Esophagus (tissue), 2 donors: ENCODE data around the gene CRACR2B. TPM values are rescaled to one million over a fixed set of nuclear protein-coding genes. Genes with fewer than 3 reads are reported as not detected.

ENCODE experiments used
- H3K27ac ChIP-seq, 2 donors: one replicate each; pipeline ENCODE4 v1.5.1; 2013; ENCODE audit warnings: low read depth in 2 of 2, mild to moderate bottlenecking in 2 of 2, inconsistent platforms in 1 of 2, low read length in 1 of 2, moderate library complexity in 1 of 2
- H3K27me3 ChIP-seq, 2 donors: one replicate each; pipeline ENCODE4 v1.6.1; 2013; ENCODE audit warnings: low read length in 2 of 2, control low read depth in 1 of 2, mild to moderate bottlenecking in 1 of 2; ENCODE audit not compliant: insufficient read depth in 2 of 2, control insufficient read depth in 1 of 2
- H3K36me3 ChIP-seq, 2 donors: one replicate each; pipeline ENCODE4 v1.6.1; 2013; ENCODE audit warnings: low read length in 1 of 2; ENCODE audit not compliant: control insufficient read depth in 2 of 2, insufficient read depth in 2 of 2
- H3K4me1 ChIP-seq, 2 donors: one replicate each; pipeline ENCODE4 v1.6.1; 2013; ENCODE audit warnings: low read length in 1 of 2; ENCODE audit not compliant: control insufficient read depth in 2 of 2, insufficient read depth in 2 of 2
- H3K4me3 ChIP-seq, 2 donors: one replicate each; pipeline ENCODE4 v1.5.1; 2013; ENCODE audit warnings: low read length in 2 of 2, mild to moderate bottlenecking in 2 of 2, low read depth in 1 of 2, moderate library complexity in 1 of 2
- H3K9me3 ChIP-seq, 2 donors: one replicate each; pipeline ENCODE4 v1.6.1; 2013; ENCODE audit warnings: mild to moderate bottlenecking in 2 of 2, low read depth in 1 of 2, low read length in 1 of 2, moderate library complexity in 1 of 2; ENCODE audit not compliant: control insufficient read depth in 2 of 2, insufficient read depth in 1 of 2
- WGBS, 2 donors: extraction: QIAGEN DNeasy Blood & Tissue Kit; methylation state at CpG; one replicate each; pipeline ENCODE4 v1.1.7; 2013; 5-methylcytosine and 5-hydroxymethylcytosine counted together
- polyA plus RNA-seq, 2 donors: library from polyadenylated mRNA; stranded (reverse); fragments of 200-250 nt; gene quantifications; one replicate each; pipeline ENCODE4 v1.2.3, GENCODE V29; 2013
- donor health status: healthy with polysubstance abuse.
- donor health status: Bipolar disorder and iron deficiency.

CRACR2B gene
- polyA plus RNA-seq, 2 donors, result 3.2 to 5.3 TPM

- Histone ChIP-seq H3K4me1 (no peaks in the 10 kb centered on the region), H3K36me3 (peaks cover 0 to 12% of the 10 kb centered on the region in 2 donors), H3K27me3 (no peaks in the 10 kb centered on the region), H3K4me3 (no peak overlapping the region), H3K9me3 (no peaks in the 10 kb centered on the region), H3K27ac (no peak overlapping the region)
- WGBS, 2 donors, result 24 to 25% methylated on average over 31 of the region's 31 CpGs
Measured at GRCh38 chr11:788953-789940, 38.5 kb upstream of the CRACR2B start.

- Histone ChIP-seq H3K4me1 (peaks cover 0 to 5% of the 10 kb centered on the region in 2 donors), H3K36me3 (peaks cover 0 to 12% of the 10 kb centered on the region in 2 donors), H3K9me3 (no peaks in the 10 kb centered on the region), H3K27ac (no peak within 1 kb of the TSS), H3K4me3 (no peak within 1 kb of the TSS), H3K27me3 (no peaks in the 10 kb centered on the region)
- WGBS, 2 donors, result 3 to 5% methylated on average over 40 to 44 of the region's 44 CpGs
Measured at GRCh38 chr11:789943-790342, 37.8 kb upstream of the CRACR2B start, which contains the start of gene CEND1. Gene CEND1, minus strand, starts transcription at chr11:790090. Its CDS starts 1,514 bp downstream, at chr11:788576.

- 67 to 68% methylated on average over 18 of the region's 18 CpGs for WGBS, 2 donors
- H3K4me3 ChIP-seq, result no peak overlapping the region
- H3K27me3 ChIP-seq, result no peaks in the 10 kb centered on the region
- peaks cover 2 to 14% of the 10 kb centered on the region in 2 donors for H3K4me1 ChIP-seq
- H3K36me3 ChIP-seq, result peaks cover 0 to 12% of the 10 kb centered on the region in 2 donors
- no peak overlapping the region for H3K27ac ChIP-seq
- H3K9me3 ChIP-seq, result no peaks in the 10 kb centered on the region
Measured at GRCh38 chr11:790721-791564, 36.8 kb upstream of the CRACR2B start.

- 93% methylated on average over 47 to 49 of the region's 49 CpGs for WGBS, 2 donors
Measured at GRCh38 chr11:791658-792534, 35.8 kb upstream of the CRACR2B start.

GRCh38 chr11:792535-792821, 35.2 kb upstream of the CRACR2B start:
- no peak overlapping the region for H3K27ac ChIP-seq
- H3K36me3 ChIP-seq, result peaks cover 0 to 12% of the 10 kb centered on the region in 2 donors
- peaks cover 6 to 23% of the 10 kb centered on the region in 2 donors for H3K4me1 ChIP-seq
- H3K9me3 ChIP-seq, result no peaks in the 10 kb centered on the region
- 92 to 95% methylated on average over 5 to 15 of the region's 15 CpGs for WGBS, 2 donors
- no peak overlapping the region for H3K4me3 ChIP-seq
- H3K27me3 ChIP-seq, result no peaks in the 10 kb centered on the region

More at GRCh38 chr11:791658-792534, 35.8 kb upstream of the CRACR2B start:
- H3K27ac ChIP-seq, result no peak overlapping the region
- H3K27me3 ChIP-seq, result no peaks in the 10 kb centered on the region
- H3K4me1 ChIP-seq, result peaks cover 6 to 21% of the 10 kb centered on the region in 2 donors
- peaks cover 0 to 12% of the 10 kb centered on the region in 2 donors for H3K36me3 ChIP-seq
- H3K4me3 ChIP-seq, result no peak overlapping the region
- H3K9me3 ChIP-seq, result no peaks in the 10 kb centered on the region

- Histone ChIP-seq H3K27me3 (no peaks in the 10 kb centered on the region), H3K27ac (no peak overlapping the region), H3K4me3 (no peak overlapping the region), H3K9me3 (no peaks in the 10 kb centered on the region), H3K4me1 (peaks cover 6 to 23% of the 10 kb centered on the region in 2 donors), H3K36me3 (peaks cover 0 to 12% of the 10 kb centered on the region in 2 donors)
- WGBS, 2 donors, result 86 to 91% methylated on average over 12 to 13 of the region's 13 CpGs
Measured at GRCh38 chr11:792873-793272, 34.8 kb upstream of the CRACR2B start.

- Histone ChIP-seq H3K4me1 (peaks cover 6 to 26% of the 10 kb centered on the region in 2 donors), H3K36me3 (peaks cover 0 to 12% of the 10 kb centered on the region in 2 donors), H3K4me3 (no peak overlapping the region), H3K27ac (no peak overlapping the region), H3K9me3 (no peaks in the 10 kb centered on the region), H3K27me3 (no peaks in the 10 kb centered on the region)
- WGBS, 2 donors, result 76 to 79% methylated on average over 7 of the region's 7 CpGs
Measured at GRCh38 chr11:793556-793955, 34.2 kb upstream of the CRACR2B start.

GRCh38 chr11:794013-794765, 33.5 kb upstream of the CRACR2B start:
- Histone ChIP-seq H3K4me3 (no peak overlapping the region), H3K27ac (no peak overlapping the region), H3K27me3 (no peaks in the 10 kb centered on the region), H3K36me3 (peaks cover 0 to 14% of the 10 kb centered on the region in 2 donors), H3K9me3 (no peaks in the 10 kb centered on the region), H3K4me1 (peaks cover 6 to 26% of the 10 kb centered on the region in 2 donors)
- 83 to 87% methylated on average over 31 of the region's 31 CpGs for WGBS, 2 donors
